ENCODE results near the gene RSPH1.
A peak's percentile ranks its signal among the peaks of the same experiment; 100 is the strongest.

The RSPH1 gene

GRCh38 chr21:42533306-42533962, 37.4 kb upstream of the RSPH1 start:
- peak in 1 of 10 donors; percentile 9 for DNase-seq

GRCh38 chr21:42532466-42533181, 36.6 kb upstream of the RSPH1 start:
- intact Hi-C loops (cut with DNase I) = loop anchor here (10.0 kb wide), 1 partner anchor 388 kb away; no protein-coding TSS in a partner anchor
- DNase-seq = peak; percentile 53 to 97 (median 76)

More at GRCh38 chr21:42533306-42533962, 37.4 kb upstream of the RSPH1 start:
- intact Hi-C loops (cut with DNase I) = loop anchor here (10.0 kb wide), 1 partner anchor 389 kb away; no protein-coding TSS in a partner anchor

- DNase-seq = peak in 1 of 10 donors; percentile 15
- intact Hi-C loops (cut with DNase I) = loop anchor here (10.0 kb wide), 1 partner anchor 387 kb away; no protein-coding TSS in a partner anchor
These were observed 35.7 kb upstream of the RSPH1 start for GRCh38 chr21:42531771-42532170.

DNA sequence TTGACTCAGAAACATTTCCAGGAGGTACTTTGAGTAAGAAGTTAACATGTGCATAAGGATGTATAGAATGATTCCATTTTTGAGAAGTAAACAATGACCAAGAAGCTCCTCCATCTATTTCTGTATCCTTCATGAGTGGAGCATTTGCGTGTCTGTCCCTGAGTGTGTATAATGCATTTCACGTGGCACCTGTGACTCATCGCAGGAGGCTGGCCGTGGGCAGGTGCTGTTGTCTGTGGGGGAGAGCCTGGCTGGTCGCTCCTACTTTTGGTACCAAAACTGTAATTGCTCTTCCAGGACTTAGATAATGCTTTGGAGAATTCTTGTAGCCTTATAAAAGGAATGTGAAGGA, 34.1 kb upstream of the RSPH1 start:
- intact Hi-C loops (cut with DNase I) = loop anchor here (1.0 to 10.0 kb wide), 2 partner anchors 34 to 385 kb away; partner anchors contain the start of gene RSPH1
- peak in 7 of 10 donors; percentile 48 to 94 (median 69) for DNase-seq

DNA sequence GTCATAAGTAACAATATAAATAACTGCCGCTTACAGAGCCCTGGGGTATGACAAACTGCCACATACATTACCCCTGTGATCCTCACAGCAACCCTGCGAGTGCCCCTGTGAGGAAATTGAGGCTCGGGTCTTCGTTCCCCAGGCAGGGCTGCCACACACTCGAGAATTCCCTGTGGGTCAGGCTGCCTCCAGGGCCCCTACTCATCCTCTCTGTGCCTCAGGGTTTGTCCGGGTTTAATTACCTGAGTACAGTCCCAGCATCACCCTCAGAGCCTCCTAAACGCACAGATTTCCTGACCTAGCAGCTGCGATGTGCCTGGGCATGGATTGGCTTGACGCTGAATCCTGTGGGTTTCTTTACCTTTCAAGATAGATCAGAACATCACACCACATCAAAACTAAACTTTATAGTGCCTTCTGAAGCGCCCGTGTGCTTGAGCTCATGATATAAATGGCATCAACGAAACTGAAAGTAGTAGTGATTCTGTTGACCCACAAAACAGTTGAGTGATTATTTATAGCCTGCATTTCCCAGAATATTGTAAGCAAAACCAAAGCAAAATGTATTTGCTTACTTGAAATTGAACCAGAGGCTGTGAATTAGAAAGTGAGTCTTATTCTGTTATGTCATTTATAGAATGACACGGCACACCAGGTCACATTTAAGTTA, 31.6 kb upstream of the RSPH1 start:
- intact Hi-C loops (cut with DNase I) = no loop called here
- DNase-seq = no peak

DNA sequence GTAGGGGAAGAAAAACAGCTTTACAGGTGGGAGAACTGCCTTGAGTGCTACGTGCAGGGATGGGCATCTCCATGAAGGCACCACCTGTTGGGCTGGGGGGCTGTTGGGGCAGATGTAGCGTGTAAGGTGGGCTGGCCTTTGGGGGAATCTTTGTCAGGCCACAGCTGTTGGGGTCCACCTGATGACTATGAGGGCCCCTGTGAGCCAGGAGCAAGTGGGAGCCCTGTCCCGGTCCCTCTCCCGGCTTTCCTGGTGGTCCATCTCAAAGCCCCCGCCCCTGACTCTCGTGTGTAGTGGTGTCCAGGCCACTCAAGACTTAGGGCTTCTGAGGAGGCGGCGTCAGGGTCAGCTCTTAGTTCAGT, 31.1 kb upstream of the RSPH1 start:
- DNase-seq = peak in 1 of 10 donors; percentile 41
- intact Hi-C loops (cut with DNase I) = no loop called here

- DNase-seq = peak in 1 of 10 donors; percentile 75
- intact Hi-C loops (cut with DNase I) = no loop called here
These were observed 30.3 kb upstream of the RSPH1 start for GRCh38 chr21:42526379-42526727.

GRCh38 chr21:42525676-42526378, 29.8 kb upstream of the RSPH1 start:
- no peak for DNase-seq
- intact Hi-C loops (cut with DNase I) = no loop called here

GRCh38 chr21:42525029-42525581, 29.1 kb upstream of the RSPH1 start:
- DNase-seq = no peak
- intact Hi-C loops (cut with DNase I) = no loop called here

GRCh38 chr21:42524341-42525028, 28.5 kb upstream of the RSPH1 start:
- intact Hi-C loops (cut with DNase I) = no loop called here
- peak in 1 of 10 donors; percentile 22 for DNase-seq

GRCh38 chr21:42523941-42524340, 27.9 kb upstream of the RSPH1 start:
- no peak for DNase-seq
- intact Hi-C loops (cut with DNase I) = no loop called here

DNA sequence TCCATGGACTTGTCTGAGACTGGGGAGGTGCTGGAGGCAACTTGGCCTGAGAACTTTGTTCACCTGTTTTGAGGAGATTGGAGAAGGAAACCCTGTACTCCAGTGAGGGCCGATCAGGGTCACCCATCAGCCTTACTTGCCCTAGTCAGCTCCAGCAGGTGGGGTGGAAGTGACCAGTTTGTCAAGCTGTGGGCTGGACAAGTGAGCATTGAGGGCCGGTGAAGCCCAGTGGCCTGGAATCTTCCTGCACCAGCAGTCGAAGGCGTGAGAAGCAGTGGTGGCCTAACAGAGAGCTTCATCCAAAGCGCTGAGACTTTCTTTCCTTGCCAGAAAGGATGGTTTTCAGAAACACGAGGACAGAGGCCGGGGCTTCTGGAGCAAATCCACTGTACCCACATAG, 27.2 kb upstream of the RSPH1 start:
- DNase-seq = no peak
- intact Hi-C loops (cut with DNase I) = no loop called here

DNA sequence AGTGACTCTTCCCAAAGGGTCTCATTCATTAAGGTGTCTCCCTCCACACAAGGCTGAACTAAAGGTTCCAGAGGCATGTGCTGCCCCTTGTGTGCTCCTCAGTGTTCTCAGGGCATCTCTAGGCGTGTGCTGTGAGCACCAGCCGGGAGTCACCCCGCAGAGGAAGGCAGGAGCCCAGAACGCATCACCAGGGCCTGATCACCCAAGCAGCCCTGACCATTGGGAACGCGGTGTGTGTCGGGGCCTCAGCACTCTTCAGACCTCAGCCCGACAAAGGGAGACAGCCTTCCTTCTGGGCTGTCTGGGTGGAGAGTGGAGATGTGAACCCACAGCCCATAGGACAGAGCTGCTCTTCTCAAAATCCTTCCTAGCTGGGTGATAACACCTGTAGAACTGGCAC, 26.7 kb upstream of the RSPH1 start:
- peak in 1 of 10 donors; percentile 35 for DNase-seq
- intact Hi-C loops (cut with DNase I) = no loop called here

DNA sequence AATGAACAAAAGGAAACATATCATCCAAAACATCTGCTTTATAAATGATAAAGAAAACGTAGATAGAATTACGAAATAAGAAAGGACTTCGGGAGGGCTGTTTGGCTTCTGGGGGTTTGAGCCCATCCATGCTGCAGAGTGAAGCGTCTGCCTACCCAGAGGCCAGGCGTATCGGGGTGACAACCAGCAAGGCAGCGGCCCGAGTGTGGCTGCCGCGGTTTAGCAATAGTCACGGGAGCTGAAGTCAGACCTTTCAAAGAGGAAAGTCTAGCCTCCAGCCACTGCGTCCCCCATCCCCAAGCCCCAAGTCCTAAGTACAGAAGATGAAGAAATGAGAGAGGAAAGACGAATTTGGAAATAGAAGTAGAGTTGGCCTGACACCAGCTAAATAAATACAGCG, 26.2 kb upstream of the RSPH1 start:
- intact Hi-C loops (cut with DNase I) = no loop called here
- no peak for DNase-seq

GRCh38 chr21:42521805-42522204, 25.8 kb upstream of the RSPH1 start:
- no peak for DNase-seq
- intact Hi-C loops (cut with DNase I) = no loop called here

GRCh38 chr21:42521384-42521783, 25.4 kb upstream of the RSPH1 start:
- intact Hi-C loops (cut with DNase I) = no loop called here
- no peak for DNase-seq

- intact Hi-C loops (cut with DNase I) = no loop called here
- peak in 4 of 10 donors; percentile 30 to 90 (median 58) for DNase-seq
These were observed 24.7 kb upstream of the RSPH1 start for GRCh38 chr21:42520628-42521253.

GRCh38 chr21:42518626-42519025, 22.6 kb upstream of the RSPH1 start:
- no peak for DNase-seq
- intact Hi-C loops (cut with DNase I) = no loop called here

GRCh38 chr21:42518215-42518614, 22.2 kb upstream of the RSPH1 start:
- intact Hi-C loops (cut with DNase I) = no loop called here

More at GRCh38 chr21:42518215-42518614, 22.2 kb upstream of the RSPH1 start:
- DNase-seq = peak in 1 of 10 donors; percentile 39
